Right cardiac atrium (tissue), 5 donors: ENCODE measurements around the gene METTL21C. TPM values are rescaled to one million over a fixed set of nuclear protein-coding genes. Genes with fewer than 3 reads are reported as not detected.

Experiments used
- ATAC-seq, 2 donors: fragments of 200-7000 bp; cut with Tn5 transposase; one replicate each; pipeline versions ENCODE4 v1.8.0 to v1.9.1; 2020; ENCODE audit warnings: moderate library complexity in 2 of 2, mild to moderate bottlenecking in 1 of 2
- DNase-seq, 3 donors: peaks; one replicate each; pipeline ENCODE4 v3.0.0-alpha.2; 2020
- H3K27ac ChIP-seq: one replicate; pipeline ENCODE4 v1.5.1; 2013; ENCODE audit warnings: mild to moderate bottlenecking, low read length, control low read depth, moderate library complexity
- H3K27me3 ChIP-seq: one replicate; pipeline ENCODE4 v1.6.1; 2013; ENCODE audit not compliant: control insufficient read depth, insufficient read depth
- H3K4me1 ChIP-seq: one replicate; pipeline ENCODE4 v1.6.1; 2013; ENCODE audit warnings: low read length; ENCODE audit not compliant: control insufficient read depth, insufficient read depth
- H3K4me3 ChIP-seq: one replicate; pipeline ENCODE4 v1.5.1; 2013; ENCODE audit warnings: low read length, control low read depth
- H3K9me3 ChIP-seq: one replicate; pipeline ENCODE4 v1.6.1; 2013; ENCODE audit warnings: low read length; ENCODE audit not compliant: control insufficient read depth
- WGBS: extraction: QIAGEN DNeasy Blood & Tissue Kit; methylation state at CpG from one replicate; pipeline ENCODE4 v1.1.7; 2013; 5-methylcytosine and 5-hydroxymethylcytosine counted together
- intact Hi-C, 4 donors: fragments of 100-400 bp; cut with DNase I; formaldehyde crosslinking; loops; one replicate each; pipeline versions ENCODE4 v1.11.0 to v1.14.0; 2022 to 2023
- polyA plus RNA-seq: library from polyadenylated mRNA; stranded (reverse); fragments of 200-250 nt; gene quantifications from one replicate; pipeline ENCODE4 v1.2.3, GENCODE V29; 2013
- total RNA-seq, 4 donors: library from RNA; stranded (reverse); fragmentation: NEBNext Ultra II Directional; extraction: Animal tissue kit (Norgen Biotek cat#: 25700); gene quantifications; one replicate each; pipeline ENCODE4 v1.2.1, GENCODE V29; 2021
- donor health status: healthy with polysubstance abuse.
- donor health status: DM: no; HTN: yes; CAD: no.
- donor health status: DM: no; HTN: no; CAD: no.
- donor health status: DM: no; HTN: yes; CAD: no; lungs with severe emphysema.
- donor health status: DM: yes; HTN: yes; CAD: no.

The METTL21C gene
- total and polyA plus RNA-seq, 5 donors = not detected

DNA sequence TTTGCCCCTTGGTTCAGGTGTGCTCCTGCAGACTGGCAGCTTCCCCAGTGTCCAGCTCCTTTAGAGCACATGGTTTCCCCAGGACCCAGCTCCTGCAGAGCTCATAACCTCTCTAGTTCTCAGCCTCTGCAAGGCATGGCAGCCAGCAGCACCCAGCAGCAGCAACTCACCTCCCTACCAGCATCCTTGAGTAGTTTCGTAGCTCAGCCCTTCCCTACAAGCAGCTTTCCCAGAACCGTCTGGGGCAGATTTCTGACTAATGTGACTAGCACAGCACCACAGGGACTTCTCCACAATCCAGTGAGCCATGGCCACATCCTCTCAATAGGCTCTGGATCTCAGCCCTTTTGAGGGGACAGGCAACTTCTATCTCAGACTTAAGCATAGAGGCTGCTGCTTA is 14.1 kb upstream of the METTL21C start:
- WGBS = 93% methylated on average over 2 of the region's 2 CpGs
- Histone ChIP-seq H3K9me3 (peaks cover 2% of the 10 kb centered on the region), H3K4me3 (no peak overlapping the region), H3K27ac (no peak overlapping the region), H3K27me3 (no peaks in the 10 kb centered on the region), H3K4me1 (no peaks in the 10 kb centered on the region)
- DNase-seq (no peak), ATAC-seq (no peak)
- intact Hi-C loops = no loop called here

DNA sequence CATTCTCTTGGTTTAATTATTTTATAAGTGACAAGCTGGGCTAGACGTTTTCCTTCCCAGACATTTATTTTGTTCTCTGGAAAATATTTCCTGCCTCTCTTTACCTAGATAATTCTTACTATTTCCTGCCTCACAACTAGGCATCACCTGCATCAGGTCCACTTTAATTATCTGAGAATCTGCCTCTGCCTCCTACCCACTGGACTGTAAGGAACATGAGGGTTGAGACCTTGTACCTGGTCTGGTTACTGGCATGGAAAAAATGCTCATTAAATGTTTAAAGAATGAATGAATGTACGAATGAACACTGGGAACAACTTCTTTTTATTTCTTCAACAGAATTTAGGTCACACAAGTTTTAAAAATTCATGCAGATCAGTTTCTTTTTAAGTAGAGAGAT is 13.4 kb upstream of the METTL21C start:
- ATAC-seq (no peak), DNase-seq (no peak)
- Histone ChIP-seq H3K27ac (no peak overlapping the region), H3K4me3 (no peak overlapping the region), H3K4me1 (no peaks in the 10 kb centered on the region), H3K27me3 (no peaks in the 10 kb centered on the region), H3K9me3 (peaks cover 2% of the 10 kb centered on the region)
- intact Hi-C loops = no loop called here
- 46% methylated on average over 2 of the region's 2 CpGs for WGBS

DNA sequence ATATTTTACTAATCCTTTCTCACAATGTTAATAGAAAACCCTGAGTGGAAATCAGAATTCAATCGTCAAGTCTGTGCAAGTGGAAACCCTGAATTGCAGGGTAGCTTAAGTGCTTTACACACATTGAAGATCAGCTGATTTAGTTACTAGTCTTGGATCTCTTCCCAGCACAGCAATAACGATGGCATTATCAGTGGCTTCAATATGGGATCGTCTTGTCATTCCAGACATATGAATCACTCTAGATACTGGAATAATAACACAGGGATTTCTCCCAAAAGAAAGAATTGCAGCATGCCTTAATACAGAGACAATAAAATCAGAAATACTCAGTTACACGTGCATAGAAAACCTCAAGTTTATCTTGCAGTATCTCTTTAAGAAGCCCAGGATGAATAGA is 12.6 kb upstream of the METTL21C start:
- H3K27me3 ChIP-seq = no peaks in the 10 kb centered on the region
- no peak overlapping the region for H3K27ac ChIP-seq
- DNase-seq (no peak), ATAC-seq (peak; percentile 52 to 57)
- intact Hi-C loops = no loop called here
- H3K4me3 ChIP-seq = no peak overlapping the region
- no peaks in the 10 kb centered on the region for H3K4me1 ChIP-seq
- peaks cover 2% of the 10 kb centered on the region for H3K9me3 ChIP-seq
- 12% methylated on average over 4 of the region's 4 CpGs for WGBS

DNA sequence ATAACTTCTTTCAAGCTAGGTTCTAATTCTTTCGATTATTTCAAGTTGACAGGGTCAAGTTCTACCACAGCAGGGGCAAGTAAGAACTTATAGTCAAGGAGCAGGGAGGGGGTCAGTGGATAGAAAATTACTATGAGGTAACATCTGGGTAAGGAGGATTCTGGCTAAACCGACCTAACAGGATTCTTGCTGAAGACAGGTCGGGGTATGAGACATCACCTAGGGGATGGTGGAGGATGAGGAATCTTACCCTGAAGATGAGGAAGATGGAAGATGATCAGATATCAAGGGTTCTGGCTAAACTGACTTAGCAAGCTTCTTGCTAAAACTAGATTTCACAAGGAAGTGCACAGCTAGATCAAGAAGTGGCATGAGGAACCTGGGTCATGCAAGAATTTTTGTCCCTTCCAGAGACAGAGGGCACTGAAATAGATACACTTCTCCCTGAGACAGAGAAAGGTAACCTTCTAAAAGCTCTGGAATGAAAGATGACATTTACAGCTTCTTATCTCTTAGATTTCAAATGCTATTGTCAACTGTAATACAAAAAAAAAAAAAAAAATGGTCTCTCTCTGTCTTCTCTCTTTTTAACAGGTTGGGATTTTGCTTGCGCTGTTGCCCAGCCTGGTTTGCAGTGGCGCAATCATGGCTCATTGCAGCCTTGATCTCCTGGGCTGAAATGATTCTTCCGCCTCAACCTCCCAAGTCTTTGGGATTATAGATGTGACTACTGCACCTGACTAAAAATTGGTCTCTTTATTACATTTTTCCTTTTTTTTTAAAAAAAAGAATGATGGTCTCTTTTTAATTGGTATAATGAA is 9.6 kb upstream of the METTL21C start:
- no peak overlapping the region for H3K4me3 ChIP-seq
- intact Hi-C loops = no loop called here
- ATAC-seq (no peak), DNase-seq (no peak)
- no peak overlapping the region for H3K27ac ChIP-seq
- H3K9me3 ChIP-seq = peaks cover 2% of the 10 kb centered on the region
- WGBS = 90% methylated on average over 6 of the region's 6 CpGs
- no peaks in the 10 kb centered on the region for H3K4me1 ChIP-seq
- no peaks in the 10 kb centered on the region for H3K27me3 ChIP-seq

DNA sequence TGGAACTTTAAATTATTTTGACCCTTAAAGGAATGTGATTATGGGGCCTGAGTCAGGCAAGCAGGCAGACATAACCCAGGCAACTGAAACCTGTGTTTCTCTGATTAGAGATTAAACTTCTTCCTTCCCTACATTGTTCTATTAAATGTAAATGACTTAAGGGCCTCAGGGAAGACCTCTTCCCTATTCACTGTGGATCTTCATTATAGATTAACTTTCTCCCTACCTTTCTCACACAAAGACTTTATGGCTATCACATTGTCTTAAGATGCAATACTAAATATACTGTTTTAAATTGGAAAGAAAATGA is 8.8 kb upstream of the METTL21C start:
- ATAC-seq = no peak
- H3K4me1 ChIP-seq = no peaks in the 10 kb centered on the region
- H3K27ac ChIP-seq = no peak overlapping the region
- H3K4me3 ChIP-seq = no peak overlapping the region
- no peaks in the 10 kb centered on the region for H3K27me3 ChIP-seq
- H3K9me3 ChIP-seq = no peaks in the 10 kb centered on the region
- intact Hi-C loops = no loop called here
- DNase-seq = no peak

DNA sequence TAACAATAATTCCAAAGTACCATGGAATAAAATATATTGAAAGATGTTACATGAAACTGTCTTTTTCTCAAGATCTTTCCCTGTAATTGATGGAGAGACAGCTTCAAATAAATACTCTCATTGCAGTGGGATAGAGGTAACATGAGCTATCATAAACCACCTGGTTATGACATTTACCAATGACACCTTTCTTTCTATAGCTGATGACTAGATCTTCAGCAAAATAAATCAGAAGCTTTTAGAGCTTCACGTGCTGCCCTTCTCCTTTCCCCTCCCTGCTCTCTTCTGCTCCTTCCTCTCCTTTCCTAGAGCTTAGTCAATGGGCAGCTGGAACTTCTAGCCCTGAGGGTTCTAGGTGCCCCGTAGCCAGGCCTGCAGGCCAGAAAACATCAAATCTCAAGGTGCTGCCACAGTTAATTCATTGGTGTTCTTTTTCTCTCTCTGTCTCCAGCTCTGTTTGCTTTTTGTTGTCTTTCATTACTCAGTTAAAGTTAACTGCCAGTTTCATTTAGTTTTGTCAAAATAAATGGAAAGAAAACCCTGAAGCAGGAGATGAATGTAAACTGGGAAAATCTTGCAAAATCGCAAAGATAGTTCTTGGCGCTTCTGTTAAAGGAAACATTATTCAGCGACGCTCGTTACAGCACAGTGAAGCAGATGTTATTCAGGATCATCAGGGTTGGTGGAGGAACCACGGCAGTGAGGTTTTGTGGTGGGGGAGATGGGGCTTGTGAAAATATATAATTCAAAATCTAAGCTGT is 8.3 kb upstream of the METTL21C start:
- intact Hi-C loops = no loop called here
- Histone ChIP-seq H3K27me3 (no peaks in the 10 kb centered on the region), H3K4me3 (no peak overlapping the region), H3K27ac (no peak overlapping the region), H3K4me1 (no peaks in the 10 kb centered on the region), H3K9me3 (no peaks in the 10 kb centered on the region)
- ATAC-seq (no peak), DNase-seq (no peak)
- 60% methylated on average over 8 of the region's 8 CpGs for WGBS

DNA sequence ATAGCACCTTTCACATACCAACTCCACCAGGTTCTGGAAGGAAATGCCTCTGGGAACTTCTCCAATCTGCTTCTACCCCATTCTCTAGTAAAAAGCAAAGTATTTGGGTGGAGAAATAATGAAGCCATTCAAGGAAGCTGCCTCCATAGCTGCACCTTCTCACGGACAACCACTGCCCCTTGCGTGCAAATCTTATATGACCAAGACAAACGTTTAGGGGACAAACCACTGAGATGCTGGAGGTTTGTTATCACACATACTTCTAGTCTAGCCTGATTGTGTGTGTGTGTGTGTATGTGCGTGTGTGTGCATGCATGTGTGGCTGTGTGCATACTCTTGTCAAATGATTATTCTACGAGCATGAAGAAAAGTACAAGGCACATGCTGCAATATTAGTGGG is 6.5 kb upstream of the METTL21C start:
- H3K4me3 ChIP-seq = no peak overlapping the region
- ATAC-seq = no peak
- no peaks in the 10 kb centered on the region for H3K9me3 ChIP-seq
- H3K4me1 ChIP-seq = no peaks in the 10 kb centered on the region
- intact Hi-C loops = no loop called here
- H3K27ac ChIP-seq = no peak overlapping the region
- WGBS = 81% methylated on average over 5 of the region's 5 CpGs
- DNase-seq = no peak
- H3K27me3 ChIP-seq = no peaks in the 10 kb centered on the region

DNA sequence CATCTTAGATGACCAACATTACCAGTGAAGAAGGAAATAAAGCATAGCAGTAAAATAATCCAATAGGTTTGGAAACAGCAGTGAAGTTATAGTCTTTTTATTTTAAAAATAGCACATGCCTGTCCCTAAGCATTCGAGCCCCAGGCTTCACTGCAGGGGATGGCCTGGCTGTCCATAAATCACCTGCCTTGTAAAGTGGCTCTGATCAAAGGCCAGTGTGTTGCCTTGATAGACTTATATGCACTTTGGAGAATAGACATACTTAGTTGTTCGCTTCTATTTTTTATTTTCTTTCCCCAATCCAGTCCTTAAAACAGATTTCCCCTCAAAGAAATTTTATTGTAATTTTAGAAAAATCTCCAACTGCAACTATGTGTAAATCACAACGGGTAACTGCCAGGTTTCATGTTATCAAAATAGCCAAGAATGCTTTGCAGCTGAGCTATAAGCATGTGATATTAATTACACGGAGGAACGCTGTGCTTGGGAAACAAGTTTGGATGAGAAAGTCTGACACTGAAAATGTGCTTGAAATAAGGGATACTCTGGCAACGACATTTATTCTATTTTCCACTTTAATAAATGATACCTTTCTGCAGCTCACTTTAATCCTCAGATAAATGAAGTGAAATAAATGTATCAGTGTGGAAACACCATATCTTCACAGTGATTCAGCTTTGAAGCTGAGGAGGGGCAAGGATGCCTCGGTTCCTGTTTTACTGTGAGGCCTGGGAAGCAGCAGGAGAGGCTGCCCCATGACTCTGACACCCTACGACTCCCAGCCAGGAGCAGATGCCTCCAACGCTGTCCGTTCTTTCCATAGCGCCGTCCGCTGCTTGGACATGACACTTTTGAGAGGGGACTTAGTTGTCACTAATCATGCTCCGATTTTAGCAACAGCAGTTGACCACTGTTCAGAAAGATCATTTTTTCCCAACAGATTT is 5.5 kb upstream of the METTL21C start:
- Histone ChIP-seq H3K27ac (peak overlapping the region; percentile 11), H3K4me1 (no peaks in the 10 kb centered on the region), H3K27me3 (no peaks in the 10 kb centered on the region), H3K9me3 (no peaks in the 10 kb centered on the region), H3K4me3 (no peak overlapping the region)
- 53% methylated on average over 14 of the region's 14 CpGs for WGBS
- ATAC-seq = peak; percentile 51 to 68
- no peak for DNase-seq
- intact Hi-C loops = no loop called here

DNA sequence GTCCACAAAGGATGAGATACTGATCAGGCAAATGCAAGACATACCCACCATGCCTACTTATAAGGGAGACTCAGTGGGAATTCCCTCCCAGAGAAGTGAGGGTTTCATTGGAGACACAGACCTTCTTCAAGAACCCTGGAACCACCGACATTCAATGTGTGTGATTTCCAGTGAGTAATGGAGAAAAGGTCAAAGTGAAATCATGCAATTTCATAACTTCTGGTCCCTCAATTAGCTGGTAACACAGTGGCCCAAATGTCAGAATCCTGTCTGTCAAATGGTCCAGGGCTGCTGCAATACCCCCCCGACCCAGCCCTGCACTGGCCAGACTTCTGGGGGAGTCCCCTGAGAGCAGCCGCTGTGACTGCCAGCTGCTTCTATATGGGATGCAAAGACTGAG is 4.7 kb upstream of the METTL21C start:
- H3K27me3 ChIP-seq = no peaks in the 10 kb centered on the region
- intact Hi-C loops = no loop called here
- no peaks in the 10 kb centered on the region for H3K9me3 ChIP-seq
- ATAC-seq (no peak), DNase-seq (no peak)
- H3K4me3 ChIP-seq = no peak overlapping the region
- no peak overlapping the region for H3K27ac ChIP-seq
- WGBS = 80% methylated on average over 3 of the region's 3 CpGs
- H3K4me1 ChIP-seq = no peaks in the 10 kb centered on the region

DNA sequence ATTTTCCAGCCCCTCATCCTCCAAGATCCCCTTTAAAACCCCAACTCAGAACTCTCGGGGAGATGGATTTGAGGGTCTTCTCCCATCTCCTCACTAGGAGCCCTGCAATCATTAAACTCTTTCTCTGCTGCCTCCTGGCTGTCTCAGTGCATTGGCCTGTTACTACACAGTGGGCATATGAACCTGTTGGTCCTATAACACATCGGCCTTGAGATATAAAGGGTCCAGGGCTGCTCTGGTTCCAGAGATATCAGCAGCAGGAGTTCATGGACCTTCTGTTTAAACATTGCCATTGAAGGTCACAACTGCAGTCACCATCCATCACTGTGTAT is 3.8 kb upstream of the METTL21C start:
- Histone ChIP-seq H3K27ac (no peak overlapping the region), H3K27me3 (no peaks in the 10 kb centered on the region), H3K4me1 (no peaks in the 10 kb centered on the region), H3K9me3 (no peaks in the 10 kb centered on the region), H3K4me3 (no peak overlapping the region)
- DNase-seq (no peak), ATAC-seq (no peak)
- WGBS = 93% methylated on average over 2 of the region's 2 CpGs
- intact Hi-C loops = no loop called here
